Thyroid gland (tissue), 4 donors: ENCODE measurements around the gene DDX3Y.

ENCODE experiments used
- POLR2A ChIP-seq, 2 donors: fragments of 450-650 bp; IDR thresholded peaks; one replicate each; pipeline ENCODE4 v1.6.1; 2017; ENCODE audit warnings: antibody characterized with exemption in 2 of 2, mild to moderate bottlenecking in 2 of 2, moderate library complexity in 1 of 2
- TF ChIP-seq, protein P1 (sequence below), 6 experiments: fragments of 200-600 bp in 3 of 6; fragments of 450-650 bp in 3 of 6; sonication (generic) in 3 of 6; IDR thresholded peaks; one replicate each; pipeline ENCODE4 v1.5.1; 2016 to 2019; ENCODE audit warnings: antibody characterized with exemption in 6 of 6, mild to moderate bottlenecking in 2 of 6, inconsistent platforms in 1 of 6, moderate library complexity in 1 of 6

DNA sequence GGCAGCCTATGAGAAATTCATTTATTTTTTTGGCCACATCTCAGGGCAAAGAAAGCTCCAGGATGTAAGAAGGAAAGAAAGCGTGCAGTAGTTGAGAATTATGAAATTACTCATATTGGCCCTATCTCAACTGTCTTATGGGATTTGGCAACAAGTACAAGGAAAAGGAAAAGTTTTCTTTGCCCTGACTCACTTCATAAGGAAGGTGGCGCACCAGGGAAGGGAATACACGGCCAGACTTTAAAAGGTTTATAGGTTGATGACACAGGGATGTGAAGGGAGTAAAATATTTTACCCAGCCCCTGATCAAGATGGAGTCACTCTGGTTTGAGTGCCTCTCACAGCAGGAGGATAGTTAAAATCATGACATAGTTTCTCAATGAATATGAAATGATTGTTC lies 23.4 kb downstream of the DDX3Y start:
- TF ChIP-seq, protein P1, sequence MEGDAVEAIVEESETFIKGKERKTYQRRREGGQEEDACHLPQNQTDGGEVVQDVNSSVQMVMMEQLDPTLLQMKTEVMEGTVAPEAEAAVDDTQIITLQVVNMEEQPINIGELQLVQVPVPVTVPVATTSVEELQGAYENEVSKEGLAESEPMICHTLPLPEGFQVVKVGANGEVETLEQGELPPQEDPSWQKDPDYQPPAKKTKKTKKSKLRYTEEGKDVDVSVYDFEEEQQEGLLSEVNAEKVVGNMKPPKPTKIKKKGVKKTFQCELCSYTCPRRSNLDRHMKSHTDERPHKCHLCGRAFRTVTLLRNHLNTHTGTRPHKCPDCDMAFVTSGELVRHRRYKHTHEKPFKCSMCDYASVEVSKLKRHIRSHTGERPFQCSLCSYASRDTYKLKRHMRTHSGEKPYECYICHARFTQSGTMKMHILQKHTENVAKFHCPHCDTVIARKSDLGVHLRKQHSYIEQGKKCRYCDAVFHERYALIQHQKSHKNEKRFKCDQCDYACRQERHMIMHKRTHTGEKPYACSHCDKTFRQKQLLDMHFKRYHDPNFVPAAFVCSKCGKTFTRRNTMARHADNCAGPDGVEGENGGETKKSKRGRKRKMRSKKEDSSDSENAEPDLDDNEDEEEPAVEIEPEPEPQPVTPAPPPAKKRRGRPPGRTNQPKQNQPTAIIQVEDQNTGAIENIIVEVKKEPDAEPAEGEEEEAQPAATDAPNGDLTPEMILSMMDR (IDR thresholded peaks at IDR 0.05): no peak
- TF ChIP-seq POLR2A (IDR thresholded peaks at IDR 0.05): no peak
